ENCODE measurements around the gene PSMD13.
"Not testable (repeated sequence)": the region's sequence is repeated elsewhere in the genome, so short reads cannot be mapped to it uniquely, and the experiment has no call there.

PSMD13 gene

DNA sequence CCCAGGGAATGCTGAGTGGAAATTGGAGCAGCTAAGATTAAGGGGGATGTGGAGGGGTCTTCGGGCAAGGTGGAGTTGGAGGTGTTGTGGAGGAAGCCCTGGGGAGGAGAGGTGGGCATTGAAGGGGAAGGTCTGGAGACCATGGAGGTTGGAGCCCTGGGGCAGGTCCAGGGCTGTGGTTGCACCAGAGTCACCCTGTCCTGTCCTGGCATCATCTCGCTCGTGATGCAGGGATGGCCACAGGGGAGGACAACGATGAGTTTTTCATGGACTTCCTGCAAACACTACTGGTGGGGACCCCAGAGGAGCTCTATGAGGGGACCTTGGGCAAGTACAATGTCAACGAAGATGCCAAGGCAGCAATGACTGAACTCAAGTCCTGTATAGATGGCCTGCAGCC is 43.3 kb upstream of the PSMD13 start:
- DNase-seq; H3K36me3 ChIP-seq (ENCODE audit: control insufficient read depth in 4 of 4, insufficient read depth in 4 of 4, low read length in 3 of 4); H3K27ac ChIP-seq (ENCODE audit: insufficient read depth in 1 of 2, low read depth in 1 of 2, low read length in 2 of 2, poor library complexity in 1 of 2, severe bottlenecking in 2 of 2); H3K4me3 ChIP-seq (ENCODE audit: control insufficient read depth in 1 of 7, extremely low read depth in 1 of 7, insufficient read depth in 4 of 7, low read depth in 2 of 7, low read length in 6 of 7); CTCF ChIA-PET; H3K9me3 ChIP-seq (ENCODE audit: control extremely low read depth in 1 of 5, control insufficient read depth in 4 of 5, insufficient read depth in 2 of 5, low read depth in 1 of 5, low read length in 4 of 5); H3K4me1 ChIP-seq (ENCODE audit: control extremely low read depth in 1 of 4, control insufficient read depth in 4 of 4, insufficient read depth in 4 of 4, low read length in 3 of 4); H3K27me3 ChIP-seq (replicated peaks in 2 of 5; ENCODE audit: control insufficient read depth in 4 of 5, insufficient read depth in 5 of 5, low read length in 4 of 5); POLR2A ChIA-PET: not testable (repeated sequence)
- 94% methylated on average over 3 of the region's 5 CpGs for WGBS (ENCODE audit: insufficient coverage)

DNA sequence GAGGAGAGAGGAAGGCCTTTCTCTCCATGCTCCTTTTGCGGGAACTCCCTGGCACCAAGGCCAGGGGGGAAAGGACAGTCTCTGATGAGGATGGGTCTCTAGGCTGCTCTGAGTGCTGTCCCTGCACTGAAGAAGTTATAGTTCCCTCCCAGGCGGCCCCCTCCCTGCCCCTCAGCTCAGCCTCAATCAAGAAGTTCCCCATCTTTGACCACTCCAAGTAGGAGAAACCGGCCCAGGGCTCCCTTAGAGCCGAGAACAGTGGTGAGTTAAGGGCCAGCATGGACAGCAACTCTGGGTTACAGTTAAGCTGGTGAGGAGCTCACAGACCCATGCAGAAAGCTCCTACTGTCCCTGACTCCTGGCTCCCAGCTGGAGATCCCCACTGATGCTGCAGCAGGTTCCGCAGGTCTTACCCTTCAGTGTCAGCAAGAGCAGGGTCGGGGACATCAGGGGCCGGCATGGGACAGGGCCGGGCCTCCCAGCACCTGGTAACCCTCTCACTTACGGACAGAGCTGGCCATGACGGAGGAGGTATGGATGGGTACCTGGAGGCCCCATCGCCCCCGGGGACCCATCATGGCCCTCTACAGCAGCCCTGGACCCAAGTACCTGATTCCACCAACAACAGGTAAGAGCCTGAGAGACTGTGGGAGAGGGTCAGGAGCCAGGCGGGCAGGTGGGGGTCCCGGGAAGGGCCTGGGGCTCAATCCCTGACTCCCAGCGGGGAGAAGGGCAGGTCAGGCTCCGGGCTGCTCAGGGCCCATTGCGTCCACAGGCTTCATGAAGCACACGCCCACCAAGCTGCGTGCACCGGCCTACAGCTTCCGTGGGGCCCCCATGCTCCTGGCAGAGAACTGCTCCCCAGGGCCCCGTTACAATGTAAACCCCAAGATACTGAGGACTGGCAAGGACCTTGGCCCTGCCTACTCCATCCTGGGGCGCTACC is 39.7 kb upstream of the PSMD13 start:
- Histone ChIP-seq H3K4me1 (ENCODE audit: control extremely low read depth in 1 of 4, control insufficient read depth in 4 of 4, insufficient read depth in 4 of 4, low read length in 3 of 4) (peaks cover 0 to 16% (median 9%) of the 10 kb centered on the region in 4 experiments), H3K4me3 (ENCODE audit: control insufficient read depth in 1 of 7, extremely low read depth in 1 of 7, insufficient read depth in 4 of 7, low read depth in 2 of 7, low read length in 6 of 7) (no peak overlapping the region), H3K36me3 (ENCODE audit: control insufficient read depth in 4 of 4, insufficient read depth in 4 of 4, low read length in 3 of 4) (peaks cover 0 to 6% (median 3%) of the 10 kb centered on the region in 4 experiments), H3K9me3 (ENCODE audit: control extremely low read depth in 1 of 5, control insufficient read depth in 4 of 5, insufficient read depth in 2 of 5, low read depth in 1 of 5, low read length in 4 of 5) (no peaks in the 10 kb centered on the region), H3K27me3 (replicated peaks in 2 of 5; ENCODE audit: control insufficient read depth in 4 of 5, insufficient read depth in 5 of 5, low read length in 4 of 5) (no peaks in the 10 kb centered on the region), H3K27ac (ENCODE audit: insufficient read depth in 1 of 2, low read depth in 1 of 2, low read length in 2 of 2, poor library complexity in 1 of 2, severe bottlenecking in 2 of 2) (no peak overlapping the region)
- DNase-seq: no peak
- WGBS (ENCODE audit: insufficient coverage): 96% methylated on average over 19 of the region's 23 CpGs
- ChIA-PET CTCF (interaction anchor here (0.8 to 1.1 kb wide), 2 partner anchors 41 to 53 kb away, joined by 3 read pairs; no protein-coding TSS in a partner anchor), POLR2A (no interaction called here)

DNA sequence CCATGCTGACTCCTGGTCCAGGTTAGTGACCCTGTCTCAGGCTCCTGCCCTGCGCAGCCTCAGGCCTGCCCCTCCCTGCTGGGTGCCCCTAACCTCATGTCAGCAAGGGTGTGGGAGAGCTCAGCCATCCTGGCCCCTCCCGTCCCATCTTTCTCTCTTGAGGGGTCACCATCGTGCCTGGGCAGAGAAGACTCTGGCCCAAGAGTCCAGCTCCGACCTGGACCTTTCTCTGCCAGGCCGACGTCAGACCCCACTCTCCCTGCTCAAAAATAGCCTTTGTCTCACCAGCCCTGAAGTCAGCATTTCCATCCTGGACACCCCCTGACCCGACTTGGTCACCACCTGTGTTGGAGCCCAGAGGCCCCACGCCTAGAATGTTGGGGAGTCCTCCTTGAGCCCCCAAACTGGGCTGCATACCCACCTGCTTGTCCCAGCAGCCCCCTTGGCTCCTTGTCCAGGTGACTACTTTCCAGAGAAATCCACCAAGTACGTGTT is 39.0 kb upstream of the PSMD13 start:
- ChIA-PET CTCF (no interaction called here), POLR2A (no interaction called here)
- Histone ChIP-seq H3K36me3 (ENCODE audit: control insufficient read depth in 4 of 4, insufficient read depth in 4 of 4, low read length in 3 of 4) (peaks cover 0 to 6% (median 3%) of the 10 kb centered on the region in 4 experiments), H3K4me1 (ENCODE audit: control extremely low read depth in 1 of 4, control insufficient read depth in 4 of 4, insufficient read depth in 4 of 4, low read length in 3 of 4) (peaks cover 3 to 21% (median 16%) of the 10 kb centered on the region in 4 experiments), H3K9me3 (ENCODE audit: control extremely low read depth in 1 of 5, control insufficient read depth in 4 of 5, insufficient read depth in 2 of 5, low read depth in 1 of 5, low read length in 4 of 5) (no peaks in the 10 kb centered on the region), H3K27ac (ENCODE audit: insufficient read depth in 1 of 2, low read depth in 1 of 2, low read length in 2 of 2, poor library complexity in 1 of 2, severe bottlenecking in 2 of 2) (no peak overlapping the region), H3K27me3 (replicated peaks in 2 of 5; ENCODE audit: control insufficient read depth in 4 of 5, insufficient read depth in 5 of 5, low read length in 4 of 5) (no peaks in the 10 kb centered on the region), H3K4me3 (ENCODE audit: control insufficient read depth in 1 of 7, extremely low read depth in 1 of 7, insufficient read depth in 4 of 7, low read depth in 2 of 7, low read length in 6 of 7) (no peak overlapping the region)
- 94% methylated on average over 9 of the region's 9 CpGs for WGBS (ENCODE audit: insufficient coverage)
- no peak for DNase-seq

DNA sequence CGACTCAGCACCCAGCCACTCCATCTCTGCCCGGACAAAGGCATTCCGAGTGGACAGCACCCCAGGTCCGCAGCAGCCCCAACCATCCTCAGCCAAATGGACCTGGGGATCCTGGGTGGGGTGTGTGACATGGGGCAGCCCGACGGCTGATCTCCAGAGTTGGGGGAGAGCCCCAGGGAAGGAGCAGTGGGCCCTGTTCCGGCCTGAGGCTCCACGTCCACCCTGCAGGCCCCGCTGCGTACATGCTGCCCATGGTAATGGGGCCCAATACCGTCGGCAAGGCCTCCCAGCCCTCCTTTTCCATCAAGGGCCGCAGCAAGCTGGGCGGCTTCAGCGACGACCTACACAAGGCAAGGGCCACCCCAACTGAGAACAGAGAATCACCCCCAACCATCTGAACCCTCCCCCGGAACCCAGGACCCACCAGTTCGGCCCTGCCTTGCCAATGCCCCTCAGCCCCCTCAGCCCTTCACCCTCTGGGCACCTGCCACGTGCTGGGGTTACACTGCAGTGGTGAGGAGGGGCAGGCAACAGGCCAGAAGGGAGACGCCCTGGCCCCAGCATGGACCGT is 38.5 kb upstream of the PSMD13 start:
- no peak for DNase-seq
- Histone ChIP-seq H3K36me3 (ENCODE audit: control insufficient read depth in 4 of 4, insufficient read depth in 4 of 4, low read length in 3 of 4) (peaks cover 0 to 7% (median 4%) of the 10 kb centered on the region in 4 experiments), H3K27me3 (replicated peaks in 2 of 5; ENCODE audit: control insufficient read depth in 4 of 5, insufficient read depth in 5 of 5, low read length in 4 of 5) (no peaks in the 10 kb centered on the region), H3K27ac (ENCODE audit: insufficient read depth in 1 of 2, low read depth in 1 of 2, low read length in 2 of 2, poor library complexity in 1 of 2, severe bottlenecking in 2 of 2) (no peak overlapping the region), H3K9me3 (ENCODE audit: control extremely low read depth in 1 of 5, control insufficient read depth in 4 of 5, insufficient read depth in 2 of 5, low read depth in 1 of 5, low read length in 4 of 5) (no peaks in the 10 kb centered on the region), H3K4me1 (ENCODE audit: control extremely low read depth in 1 of 4, control insufficient read depth in 4 of 4, insufficient read depth in 4 of 4, low read length in 3 of 4) (peaks cover 8 to 26% (median 21%) of the 10 kb centered on the region in 4 experiments), H3K4me3 (ENCODE audit: control insufficient read depth in 1 of 7, extremely low read depth in 1 of 7, insufficient read depth in 4 of 7, low read depth in 2 of 7, low read length in 6 of 7) (no peak overlapping the region)
- ChIA-PET CTCF (interaction anchor here (1.6 kb wide), 1 partner anchor 60 kb away, joined by 4 read pairs; no protein-coding TSS in a partner anchor), POLR2A (no interaction called here)
- WGBS (ENCODE audit: insufficient coverage): over 99% methylated on average over 17 of the region's 21 CpGs

DNA sequence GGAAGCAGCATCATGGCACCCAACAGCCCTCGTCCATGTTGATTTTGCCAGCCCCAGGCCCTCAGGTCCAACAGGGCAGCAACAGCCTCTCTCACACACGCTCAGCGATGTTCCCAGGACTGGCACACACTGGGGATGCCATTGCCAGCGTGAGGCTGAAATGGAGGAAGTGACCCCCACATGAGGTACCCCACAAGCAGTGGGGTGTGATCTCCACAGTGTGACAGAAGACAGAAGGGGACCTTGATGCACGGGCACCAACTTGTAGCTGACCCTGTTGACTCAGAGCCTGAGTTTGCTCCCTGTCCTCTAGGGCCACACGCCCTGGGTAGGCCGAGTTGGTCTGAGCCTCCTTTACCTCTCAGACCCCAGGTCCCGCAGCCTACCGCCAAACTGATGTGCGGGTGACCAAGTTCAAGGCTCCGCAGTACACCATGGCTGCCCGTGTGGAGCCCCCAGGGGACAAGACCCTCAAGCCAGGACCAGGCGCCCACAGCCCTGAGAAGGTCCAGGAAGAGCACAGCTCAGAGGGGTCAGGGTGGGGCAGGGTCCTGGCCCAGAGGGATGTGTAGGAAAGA is 37.7 kb upstream of the PSMD13 start:
- no peak for DNase-seq
- no peak overlapping the region for H3K4me3 ChIP-seq (ENCODE audit: control insufficient read depth in 1 of 7, extremely low read depth in 1 of 7, insufficient read depth in 4 of 7, low read depth in 2 of 7, low read length in 6 of 7)
- no peak overlapping the region for H3K27ac ChIP-seq (ENCODE audit: insufficient read depth in 1 of 2, low read depth in 1 of 2, low read length in 2 of 2, poor library complexity in 1 of 2, severe bottlenecking in 2 of 2)
- no peaks in the 10 kb centered on the region for H3K9me3 ChIP-seq (ENCODE audit: control extremely low read depth in 1 of 5, control insufficient read depth in 4 of 5, insufficient read depth in 2 of 5, low read depth in 1 of 5, low read length in 4 of 5)
- peaks cover 8 to 34% (median 28%) of the 10 kb centered on the region in 4 experiments for H3K4me1 ChIP-seq (ENCODE audit: control extremely low read depth in 1 of 4, control insufficient read depth in 4 of 4, insufficient read depth in 4 of 4, low read length in 3 of 4)
- POLR2A ChIA-PET: no interaction called here
- WGBS (ENCODE audit: insufficient coverage): 93% methylated on average over 13 of the region's 13 CpGs
- CTCF ChIA-PET: interaction anchor here (1.5 to 1.6 kb wide), 2 partner anchors 59 to 250 kb away, joined by 3 to 4 read pairs; no protein-coding TSS in a partner anchor
- peaks cover 0 to 15% (median 7%) of the 10 kb centered on the region in 4 experiments for H3K36me3 ChIP-seq (ENCODE audit: control insufficient read depth in 4 of 4, insufficient read depth in 4 of 4, low read length in 3 of 4)
- H3K27me3 ChIP-seq (replicated peaks in 2 of 5; ENCODE audit: control insufficient read depth in 4 of 5, insufficient read depth in 5 of 5, low read length in 4 of 5): no peaks in the 10 kb centered on the region

DNA sequence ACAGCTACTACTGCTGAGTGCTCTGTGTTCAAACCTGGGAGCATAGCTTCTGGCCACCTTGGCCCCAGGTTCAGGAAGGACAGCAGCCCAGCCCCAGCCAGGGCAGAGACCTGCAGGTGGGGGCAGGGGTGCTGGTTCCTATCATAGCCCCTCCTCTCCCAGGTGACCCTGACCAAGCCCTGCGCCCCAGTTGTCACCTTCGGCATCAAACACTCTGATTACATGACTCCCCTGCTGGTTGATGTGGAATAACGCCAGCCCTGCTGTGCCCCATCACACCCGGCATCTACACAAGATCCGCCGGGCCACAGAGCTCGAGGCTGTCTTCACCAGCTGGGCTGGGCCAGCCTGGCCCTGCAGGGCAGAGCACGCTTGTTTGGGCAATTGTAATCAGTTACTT is 37.0 kb upstream of the PSMD13 start:
- Histone ChIP-seq H3K36me3 (ENCODE audit: control insufficient read depth in 4 of 4, insufficient read depth in 4 of 4, low read length in 3 of 4) (peaks cover 0 to 21% (median 12%) of the 10 kb centered on the region in 4 experiments), H3K9me3 (ENCODE audit: control extremely low read depth in 1 of 5, control insufficient read depth in 4 of 5, insufficient read depth in 2 of 5, low read depth in 1 of 5, low read length in 4 of 5) (no peaks in the 10 kb centered on the region), H3K4me1 (ENCODE audit: control extremely low read depth in 1 of 4, control insufficient read depth in 4 of 4, insufficient read depth in 4 of 4, low read length in 3 of 4) (peaks cover 8 to 38% (median 30%) of the 10 kb centered on the region in 4 experiments), H3K27ac (ENCODE audit: insufficient read depth in 1 of 2, low read depth in 1 of 2, low read length in 2 of 2, poor library complexity in 1 of 2, severe bottlenecking in 2 of 2) (no peak overlapping the region), H3K4me3 (ENCODE audit: control insufficient read depth in 1 of 7, extremely low read depth in 1 of 7, insufficient read depth in 4 of 7, low read depth in 2 of 7, low read length in 6 of 7) (no peak overlapping the region), H3K27me3 (replicated peaks in 2 of 5; ENCODE audit: control insufficient read depth in 4 of 5, insufficient read depth in 5 of 5, low read length in 4 of 5) (no peaks in the 10 kb centered on the region)
- CTCF ChIA-PET: interaction anchor here (1.5 to 1.6 kb wide), 2 partner anchors 59 to 249 kb away, joined by 3 to 4 read pairs; no protein-coding TSS in a partner anchor
- POLR2A ChIA-PET: no interaction called here
- DNase-seq: no peak
- WGBS (ENCODE audit: insufficient coverage): 98% methylated on average over 5 of the region's 8 CpGs

Data from common myeloid progenitor, CD34-positive (primary cell).